ENCODE results near the gene TEX29.

Gene TEX29

GRCh38 chr13:111382411-111382810 is 62.0 kb downstream of the TEX29 start:
- H3K36me3 ChIP-seq (ENCODE audit: control insufficient read depth, insufficient read depth, low read length, severe bottlenecking), result no peaks in the 10 kb centered on the region
- DNase-seq (ENCODE audit: low read depth), result no peak
- H3K9me3 ChIP-seq (ENCODE audit: control insufficient read depth, low read length), result peaks cover 9% of the 10 kb centered on the region
- H3K4me3 ChIP-seq (ENCODE audit: low read length), result no peak overlapping the region
- H3K9ac ChIP-seq (ENCODE audit: low read length), result no peak overlapping the region
- H3K27me3 ChIP-seq (replicated peaks; ENCODE audit: control insufficient read depth, insufficient read depth, low read length), result peaks cover 5% of the 10 kb centered on the region
- H3K4me1 ChIP-seq (ENCODE audit: control insufficient read depth, insufficient read depth, low read length), result no peaks in the 10 kb centered on the region

GRCh38 chr13:111382877-111383276 is 62.4 kb downstream of the TEX29 start:
- Histone ChIP-seq H3K36me3 (ENCODE audit: control insufficient read depth, insufficient read depth, low read length, severe bottlenecking) (no peaks in the 10 kb centered on the region), H3K4me3 (ENCODE audit: low read length) (no peak overlapping the region), H3K4me1 (ENCODE audit: control insufficient read depth, insufficient read depth, low read length) (no peaks in the 10 kb centered on the region), H3K9me3 (ENCODE audit: control insufficient read depth, low read length) (peaks cover 9% of the 10 kb centered on the region), H3K9ac (ENCODE audit: low read length) (no peak overlapping the region), H3K27me3 (replicated peaks; ENCODE audit: control insufficient read depth, insufficient read depth, low read length) (peaks cover 9% of the 10 kb centered on the region)
- DNase-seq (ENCODE audit: low read depth), result no peak

- no peak overlapping the region for H3K4me3 ChIP-seq (ENCODE audit: low read length)
- no peak for DNase-seq (ENCODE audit: low read depth)
- no peak overlapping the region for H3K9ac ChIP-seq (ENCODE audit: low read length)
These were observed 63.4 kb downstream of the TEX29 start for GRCh38 chr13:111383591-111384440.

GRCh38 chr13:111384441-111385182 is 64.2 kb downstream of the TEX29 start:
- Histone ChIP-seq H3K27me3 (replicated peaks; ENCODE audit: control insufficient read depth, insufficient read depth, low read length) (peaks cover 22% of the 10 kb centered on the region), H3K9me3 (ENCODE audit: control insufficient read depth, low read length) (peaks cover 9% of the 10 kb centered on the region), H3K9ac (ENCODE audit: low read length) (no peak overlapping the region), H3K36me3 (ENCODE audit: control insufficient read depth, insufficient read depth, low read length, severe bottlenecking) (no peaks in the 10 kb centered on the region), H3K4me1 (ENCODE audit: control insufficient read depth, insufficient read depth, low read length) (no peaks in the 10 kb centered on the region), H3K4me3 (ENCODE audit: low read length) (no peak overlapping the region)
- no peak for DNase-seq (ENCODE audit: low read depth)

More at GRCh38 chr13:111383591-111384440, 63.4 kb downstream of the TEX29 start:
- Histone ChIP-seq H3K9me3 (ENCODE audit: control insufficient read depth, low read length) (peaks cover 9% of the 10 kb centered on the region), H3K27me3 (replicated peaks; ENCODE audit: control insufficient read depth, insufficient read depth, low read length) (peaks cover 17% of the 10 kb centered on the region), H3K4me1 (ENCODE audit: control insufficient read depth, insufficient read depth, low read length) (no peaks in the 10 kb centered on the region), H3K36me3 (ENCODE audit: control insufficient read depth, insufficient read depth, low read length, severe bottlenecking) (no peaks in the 10 kb centered on the region)

- H3K9me3 ChIP-seq (ENCODE audit: control insufficient read depth, low read length), result peaks cover 3% of the 10 kb centered on the region
- H3K36me3 ChIP-seq (ENCODE audit: control insufficient read depth, insufficient read depth, low read length, severe bottlenecking), result no peaks in the 10 kb centered on the region
- DNase-seq (ENCODE audit: low read depth), result no peak
- peaks cover 23% of the 10 kb centered on the region for H3K27me3 ChIP-seq (replicated peaks; ENCODE audit: control insufficient read depth, insufficient read depth, low read length)
- no peaks in the 10 kb centered on the region for H3K4me1 ChIP-seq (ENCODE audit: control insufficient read depth, insufficient read depth, low read length)
- H3K4me3 ChIP-seq (ENCODE audit: low read length), result no peak overlapping the region
- no peak overlapping the region for H3K9ac ChIP-seq (ENCODE audit: low read length)
These were observed 64.9 kb downstream of the TEX29 start for GRCh38 chr13:111385183-111385857.

- Histone ChIP-seq H3K9me3 (ENCODE audit: control insufficient read depth, low read length) (no peaks in the 10 kb centered on the region), H3K4me1 (ENCODE audit: control insufficient read depth, insufficient read depth, low read length) (no peaks in the 10 kb centered on the region)
These were observed 66.8 kb downstream of the TEX29 start for GRCh38 chr13:111387026-111387871.

GRCh38 chr13:111387945-111388600 is 67.6 kb downstream of the TEX29 start:
- Histone ChIP-seq H3K27me3 (replicated peaks; ENCODE audit: control insufficient read depth, insufficient read depth, low read length) (peaks cover 26% of the 10 kb centered on the region), H3K9ac (ENCODE audit: low read length) (no peak overlapping the region), H3K4me3 (ENCODE audit: low read length) (no peak overlapping the region), H3K4me1 (ENCODE audit: control insufficient read depth, insufficient read depth, low read length) (no peaks in the 10 kb centered on the region), H3K36me3 (ENCODE audit: control insufficient read depth, insufficient read depth, low read length, severe bottlenecking) (no peaks in the 10 kb centered on the region), H3K9me3 (ENCODE audit: control insufficient read depth, low read length) (no peaks in the 10 kb centered on the region)
- no peak for DNase-seq (ENCODE audit: low read depth)

More at GRCh38 chr13:111387026-111387871, 66.8 kb downstream of the TEX29 start:
- Histone ChIP-seq H3K9ac (ENCODE audit: low read length) (no peak overlapping the region), H3K27me3 (replicated peaks; ENCODE audit: control insufficient read depth, insufficient read depth, low read length) (peaks cover 23% of the 10 kb centered on the region), H3K4me3 (ENCODE audit: low read length) (no peak overlapping the region), H3K36me3 (ENCODE audit: control insufficient read depth, insufficient read depth, low read length, severe bottlenecking) (no peaks in the 10 kb centered on the region)
- no peak for DNase-seq (ENCODE audit: low read depth)

- no peaks in the 10 kb centered on the region for H3K9me3 ChIP-seq (ENCODE audit: control insufficient read depth, low read length)
- DNase-seq (ENCODE audit: low read depth), result no peak
- H3K36me3 ChIP-seq (ENCODE audit: control insufficient read depth, insufficient read depth, low read length, severe bottlenecking), result no peaks in the 10 kb centered on the region
- H3K9ac ChIP-seq (ENCODE audit: low read length), result no peak overlapping the region
- no peaks in the 10 kb centered on the region for H3K4me1 ChIP-seq (ENCODE audit: control insufficient read depth, insufficient read depth, low read length)
- H3K27me3 ChIP-seq (replicated peaks; ENCODE audit: control insufficient read depth, insufficient read depth, low read length), result peaks cover 31% of the 10 kb centered on the region
- H3K4me3 ChIP-seq (ENCODE audit: low read length), result no peak overlapping the region
These were observed 68.5 kb downstream of the TEX29 start for GRCh38 chr13:111388851-111389500.

- H3K4me3 ChIP-seq (ENCODE audit: low read length), result no peak overlapping the region
- no peak for DNase-seq (ENCODE audit: low read depth)
- no peak overlapping the region for H3K9ac ChIP-seq (ENCODE audit: low read length)
- peaks cover 35% of the 10 kb centered on the region for H3K27me3 ChIP-seq (replicated peaks; ENCODE audit: control insufficient read depth, insufficient read depth, low read length)
- no peaks in the 10 kb centered on the region for H3K9me3 ChIP-seq (ENCODE audit: control insufficient read depth, low read length)
- H3K4me1 ChIP-seq (ENCODE audit: control insufficient read depth, insufficient read depth, low read length), result no peaks in the 10 kb centered on the region
- H3K36me3 ChIP-seq (ENCODE audit: control insufficient read depth, insufficient read depth, low read length, severe bottlenecking), result no peaks in the 10 kb centered on the region
These were observed 69.4 kb downstream of the TEX29 start for GRCh38 chr13:111389621-111390521.

Measured in adipocyte (in vitro differentiated cells).